Embryonic facial prominence (tissue), 1 donor: ENCODE measurements around the gene NUCB2.

Experiments used
- DNase-seq: peaks from one replicate; pipeline ENCODE4 v3.0.0-alpha.2; 2016; ENCODE audit errors: extremely low spot score

Gene NUCB2

GRCh38 chr11:17268902-17269301 is 7.6 kb upstream of the NUCB2 start:
- no peak for DNase-seq

GRCh38 chr11:17272801-17273200 is 3.7 kb upstream of the NUCB2 start:
- no peak for DNase-seq

GRCh38 chr11:17273211-17273610 is 3.3 kb upstream of the NUCB2 start:
- no peak for DNase-seq

GRCh38 chr11:17273668-17274282 is 2.8 kb upstream of the NUCB2 start:
- no peak for DNase-seq

GRCh38 chr11:17275400-17276235 is 921 bp upstream of the NUCB2 start:
- no peak for DNase-seq

GRCh38 chr11:17277024-17277584 is 565 bp downstream of the NUCB2 start:
- DNase-seq, result no peak

GRCh38 chr11:17280494-17281127 is 4.1 kb downstream of the NUCB2 start:
- no peak for DNase-seq

GRCh38 chr11:17286332-17286731 is 9.8 kb downstream of the NUCB2 start:
- DNase-seq, result no peak

GRCh38 chr11:17287058-17287457 is 10.5 kb downstream of the NUCB2 start:
- no peak for DNase-seq

GRCh38 chr11:17291710-17292109 is 15.2 kb downstream of the NUCB2 start:
- DNase-seq, result no peak

GRCh38 chr11:17293311-17293710 is 16.8 kb downstream of the NUCB2 start:
- DNase-seq, result no peak

- no peak for DNase-seq
Observed at GRCh38 chr11:17294033-17294432, 17.5 kb downstream of the NUCB2 start.

- no peak for DNase-seq
Observed at GRCh38 chr11:17296852-17297559, 20.5 kb downstream of the NUCB2 start.

GRCh38 chr11:17298302-17298701 is 21.8 kb downstream of the NUCB2 start:
- no peak for DNase-seq

GRCh38 chr11:17300372-17300771 is 23.8 kb downstream of the NUCB2 start:
- DNase-seq, result no peak

- no peak for DNase-seq
Observed at GRCh38 chr11:17313349-17314231, 37.1 kb downstream of the NUCB2 start.

GRCh38 chr11:17314232-17314547 is 37.7 kb downstream of the NUCB2 start:
- peak; percentile 6 for DNase-seq

- no peak for DNase-seq
Observed at GRCh38 chr11:17314904-17315426, 38.4 kb downstream of the NUCB2 start.

GRCh38 chr11:17328871-17329494 is 52.4 kb downstream of the NUCB2 start:
- no peak for DNase-seq

GRCh38 chr11:17331669-17332068 is 55.1 kb downstream of the NUCB2 start:
- no peak for DNase-seq
